HepG2 (cell line): Measurements from ENCODE around the gene PCDHB14.
"Not testable (repeated sequence)": the region's sequence is repeated elsewhere in the genome, so short reads cannot be mapped to it uniquely, and the experiment has no call there.

Experiments used
- DR1 ChIP-seq: sonication (generic); formaldehyde crosslinking; IDR thresholded peaks from 2 replicates; pipeline ENCODE4 v1.8.0; 2021; ENCODE audit warnings: mild to moderate bottlenecking, missing genetic modification reagents, inconsistent platforms
- EEA1 ChIP-seq: sonication (generic); formaldehyde crosslinking; IDR thresholded peaks from 2 replicates; pipeline ENCODE4 v1.5.1; 2020; ENCODE audit warnings: mild to moderate bottlenecking, missing genetic modification reagents, borderline replicate concordance
- HMGXB4 ChIP-seq, 2 experiments: sonication (generic) in 1 of 2; formaldehyde crosslinking in 1 of 2; IDR thresholded peaks; 2 replicates each; pipeline versions ENCODE4 v1.4.0 to v1.6.1; 2018 to 2020; ENCODE audit warnings: missing genetic modification reagents in 2 of 2, borderline replicate concordance in 1 of 2, low read depth in 1 of 2, mild to moderate bottlenecking in 1 of 2, missing biosample characterization in 1 of 2
- KLF12 ChIP-seq: sonication (generic); formaldehyde crosslinking; IDR thresholded peaks from 2 replicates; pipeline ENCODE4 v1.4.0; 2020; ENCODE audit warnings: missing genetic modification reagents, borderline replicate concordance
- RFX5 ChIP-seq: IDR thresholded peaks from 2 replicates; pipeline ENCODE4 v1.6.1; 2011; ENCODE audit warnings: low read depth, low read length, improper control_type of control experiment

GRCh38 chr5:141189131-141189530 lies 34.0 kb upstream of the PCDHB14 start:
- TF ChIP-seq EEA1; HMGXB4 (CRISPR knock-in tag; IDR thresholded peaks at IDR 0.05; ENCODE audit: borderline replicate concordance in 1 of 2, low read depth in 1 of 2); KLF12 (CRISPR knock-in tag); RFX5; DR1: not testable (repeated sequence)
